Body of pancreas (tissue), 4 donors: ENCODE data around the gene EML4. TPM values are rescaled to one million over a fixed set of nuclear protein-coding genes. Genes with fewer than 3 reads are reported as not detected.
"Not testable (repeated sequence)": the region's sequence is repeated elsewhere in the genome, so short reads cannot be mapped to it uniquely, and the experiment has no call there.

Experiments
- ATAC-seq: fragments of 150-250 bp; one replicate; pipeline ENCODE4 v1.9.1; 2016
- DNase-seq, 4 donors: peaks; one replicate each; pipeline ENCODE4 v3.0.0-alpha.2; 2019
- H3K27ac ChIP-seq, 4 donors: fragments of 200-600 bp; sonication (generic); 1 replicate in 3 of 4; 2 replicates in 1 of 4; pipeline versions ENCODE4 v1.5.1 to v1.6.1; 2016 to 2019; ENCODE audit warnings: mild to moderate bottlenecking in 1 of 4, mixed read lengths in 1 of 4, moderate library complexity in 1 of 4
- H3K27me3 ChIP-seq, 2 donors: fragments of 200-600 bp; sonication (generic); one replicate each; pipeline ENCODE4 v1.6.0; 2016; ENCODE audit warnings: mild to moderate bottlenecking in 1 of 2
- H3K36me3 ChIP-seq, 2 donors: fragments of 200-600 bp; sonication (generic); replicated peaks in 1 of 2; 2 replicates each; pipeline ENCODE4 v1.5.1; 2016; ENCODE audit warnings: low read depth in 2 of 2; ENCODE audit not compliant: insufficient read depth in 1 of 2
- H3K4me1 ChIP-seq: fragments of 200-600 bp; sonication (generic); one replicate; pipeline ENCODE4 v1.6.0; 2016
- H3K4me3 ChIP-seq, 2 donors: fragments of 200-600 bp; sonication (generic); 1 replicate in 1 of 2; 2 replicates in 1 of 2; pipeline ENCODE4 v1.5.1; 2016 to 2019
- H3K9me3 ChIP-seq, 3 donors: fragments of 200-600 bp; sonication (generic); 1 replicate in 2 of 3; 2 replicates in 1 of 3; pipeline ENCODE4 v1.5.1; 2016
- POLR2A ChIP-seq, 3 donors: fragments of 450-650 bp; IDR thresholded peaks; one replicate each; pipeline ENCODE4 v1.6.1; 2016; ENCODE audit warnings: antibody characterized with exemption in 3 of 3, mild to moderate bottlenecking in 2 of 3
- WGBS, 2 donors: methylation state at CpG; one replicate each; pipeline ENCODE4 v1.1.5; 2017; 5-methylcytosine and 5-hydroxymethylcytosine counted together
- intact Hi-C: fragments of 100-400 bp; cut with DNase I; formaldehyde crosslinking; loops from one replicate; pipeline ENCODE4 v1.15.1; 2023
- total RNA-seq, 2 donors: library from RNA; depleted of rRNA; stranded (reverse); fragments of >200 nt; gene quantifications; one replicate each; pipeline ENCODE4 v1.1.0, GENCODE V29; 2016
- TF ChIP-seq, protein P1 (sequence below), 7 experiments: fragments of 450-650 bp in 4 of 7; fragments of 200-600 bp in 3 of 7; sonication (generic) in 3 of 7; IDR thresholded peaks; one replicate each; pipeline ENCODE4 v1.5.1; 2016 to 2019; ENCODE audit warnings: antibody characterized with exemption in 7 of 7

Gene EML4
- total RNA-seq, 2 donors from 2014 or later = 37.4 to 39.9 TPM

- no peak for DNase-seq
- H3K9me3 ChIP-seq = no peaks in the 10 kb centered on the region
Observed at GRCh38 chr2:42125841-42126594, 43.1 kb upstream of the EML4 start.

GRCh38 chr2:42126873-42127272 is 42.3 kb upstream of the EML4 start:
- H3K4me1 ChIP-seq, H3K27ac ChIP-seq, H3K4me3 ChIP-seq, ATAC-seq, H3K9me3 ChIP-seq, H3K27me3 ChIP-seq, DNase-seq, intact Hi-C loops, H3K36me3 ChIP-seq: not testable (repeated sequence)
- 88 to 95% methylated on average over 10 of the region's 10 CpGs for WGBS, 2 donors

More at GRCh38 chr2:42125841-42126594, 43.1 kb upstream of the EML4 start:
- Histone ChIP-seq H3K27ac (no peak overlapping the region), H3K36me3 (no peaks in the 10 kb centered on the region), H3K4me3 (no peak overlapping the region), H3K27me3 (no peaks in the 10 kb centered on the region), H3K4me1 (no peaks in the 10 kb centered on the region)
- intact Hi-C loops = no loop called here
- WGBS, 2 donors = 72 to 76% methylated on average over 9 to 10 of the region's 10 CpGs
- ATAC-seq = no peak
- no peak for TF ChIP-seq POLR2A (IDR thresholded peaks at IDR 0.05)
- TF ChIP-seq, protein P1, sequence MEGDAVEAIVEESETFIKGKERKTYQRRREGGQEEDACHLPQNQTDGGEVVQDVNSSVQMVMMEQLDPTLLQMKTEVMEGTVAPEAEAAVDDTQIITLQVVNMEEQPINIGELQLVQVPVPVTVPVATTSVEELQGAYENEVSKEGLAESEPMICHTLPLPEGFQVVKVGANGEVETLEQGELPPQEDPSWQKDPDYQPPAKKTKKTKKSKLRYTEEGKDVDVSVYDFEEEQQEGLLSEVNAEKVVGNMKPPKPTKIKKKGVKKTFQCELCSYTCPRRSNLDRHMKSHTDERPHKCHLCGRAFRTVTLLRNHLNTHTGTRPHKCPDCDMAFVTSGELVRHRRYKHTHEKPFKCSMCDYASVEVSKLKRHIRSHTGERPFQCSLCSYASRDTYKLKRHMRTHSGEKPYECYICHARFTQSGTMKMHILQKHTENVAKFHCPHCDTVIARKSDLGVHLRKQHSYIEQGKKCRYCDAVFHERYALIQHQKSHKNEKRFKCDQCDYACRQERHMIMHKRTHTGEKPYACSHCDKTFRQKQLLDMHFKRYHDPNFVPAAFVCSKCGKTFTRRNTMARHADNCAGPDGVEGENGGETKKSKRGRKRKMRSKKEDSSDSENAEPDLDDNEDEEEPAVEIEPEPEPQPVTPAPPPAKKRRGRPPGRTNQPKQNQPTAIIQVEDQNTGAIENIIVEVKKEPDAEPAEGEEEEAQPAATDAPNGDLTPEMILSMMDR (IDR thresholded peaks at IDR 0.05) = no peak

DNA sequence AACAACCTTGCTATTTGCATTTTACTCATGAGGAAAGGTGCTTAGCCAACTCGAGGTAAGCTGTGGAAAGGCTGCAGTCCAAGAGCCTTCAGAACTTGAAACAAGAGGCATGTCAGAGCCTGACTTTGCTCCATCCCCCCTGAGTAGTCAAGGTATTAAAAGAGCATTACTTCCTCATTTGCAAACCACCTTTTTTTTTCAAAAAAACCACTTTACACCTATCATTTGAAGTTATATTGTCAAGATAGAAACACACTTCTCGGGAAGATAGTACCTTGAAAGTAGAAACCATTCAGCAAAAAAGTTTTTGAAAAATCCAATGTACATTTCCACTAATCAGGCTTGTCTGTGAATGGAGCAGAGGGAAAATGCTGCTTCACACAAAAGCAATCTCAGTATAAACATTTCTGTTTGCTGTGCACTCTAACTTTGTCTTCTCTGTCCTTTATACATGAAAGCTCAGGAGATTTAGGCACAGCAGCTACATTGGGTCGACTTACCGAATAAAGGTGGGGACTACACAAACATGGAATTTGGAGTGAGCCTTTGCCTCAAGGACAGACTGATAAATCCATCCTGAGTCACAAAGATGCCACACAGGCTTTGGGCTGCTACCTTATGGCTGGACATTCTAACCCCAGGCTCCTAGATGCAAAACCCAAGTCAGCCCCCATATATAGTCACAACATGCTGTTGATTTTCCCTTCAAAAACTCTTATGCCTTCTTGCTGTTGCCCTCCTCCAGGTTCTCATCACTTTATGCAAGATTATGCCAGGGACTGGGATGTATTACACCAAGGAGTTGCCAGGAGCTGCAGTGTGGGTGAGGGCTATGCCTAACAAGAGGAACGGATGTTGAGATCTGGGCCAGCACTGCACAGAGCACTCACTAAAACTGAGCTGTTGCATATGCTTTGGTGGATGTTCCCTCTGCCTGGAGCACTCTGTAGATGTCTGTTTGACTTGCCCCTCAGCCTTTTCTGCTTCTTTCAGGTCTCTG is 41.4 kb upstream of the EML4 start:
- intact Hi-C loops = no loop called here
- ATAC-seq (no peak), DNase-seq (no peak)

GRCh38 chr2:42128721-42129486 is 40.2 kb upstream of the EML4 start:
- H3K36me3 ChIP-seq = no peaks in the 10 kb centered on the region
- peaks cover 15% of the 10 kb centered on the region for H3K4me1 ChIP-seq
- 39 to 48% methylated on average over 7 of the region's 7 CpGs for WGBS, 2 donors
- no peak for ATAC-seq
- H3K4me3 ChIP-seq = no peak overlapping the region
- TF ChIP-seq, protein P1 (IDR thresholded peaks at IDR 0.05) = no peak
- TF ChIP-seq POLR2A (IDR thresholded peaks at IDR 0.05) = no peak
- no peak for DNase-seq
- H3K9me3 ChIP-seq = no peaks in the 10 kb centered on the region
- intact Hi-C loops = no loop called here
- H3K27ac ChIP-seq = no peak overlapping the region
- H3K27me3 ChIP-seq = no peaks in the 10 kb centered on the region

More for the DNA sequence above, 41.4 kb upstream of the EML4 start:
- Histone ChIP-seq H3K4me3 (no peak overlapping the region), H3K36me3 (no peaks in the 10 kb centered on the region), H3K27me3 (no peaks in the 10 kb centered on the region), H3K27ac (no peak overlapping the region), H3K9me3 (no peaks in the 10 kb centered on the region), H3K4me1 (peaks cover 4% of the 10 kb centered on the region)
- TF ChIP-seq, protein P1 (IDR thresholded peaks at IDR 0.05) = no peak
- no peak for TF ChIP-seq POLR2A (IDR thresholded peaks at IDR 0.05)
- WGBS, 2 donors = 66 to 72% methylated on average over 5 of the region's 5 CpGs
